ENCODE measurements around the gene TTC13.

GRCh38 chr1:230992100-230992774, 13.6 kb upstream of the TTC13 start:
- TF ChIP-seq JUND (IDR thresholded peaks at IDR 0.05) (no peak), CTCF (IDR thresholded peaks at IDR 0.05) (no peak), GABPA (IDR thresholded peaks at IDR 0.05; ENCODE audit: low read depth) (no peak), CHD2 (IDR thresholded peaks at IDR 0.05; ENCODE audit: low read length, partially characterized antibody) (no peak), MXI1 (IDR thresholded peaks at IDR 0.05; ENCODE audit: low read depth, low read length) (no peak), PBX3 (IDR thresholded peaks at IDR 0.05) (no peak), NFIC (IDR thresholded peaks at IDR 0.05; ENCODE audit: borderline replicate concordance) (no peak)
- TF ChIP-seq, protein P1, sequence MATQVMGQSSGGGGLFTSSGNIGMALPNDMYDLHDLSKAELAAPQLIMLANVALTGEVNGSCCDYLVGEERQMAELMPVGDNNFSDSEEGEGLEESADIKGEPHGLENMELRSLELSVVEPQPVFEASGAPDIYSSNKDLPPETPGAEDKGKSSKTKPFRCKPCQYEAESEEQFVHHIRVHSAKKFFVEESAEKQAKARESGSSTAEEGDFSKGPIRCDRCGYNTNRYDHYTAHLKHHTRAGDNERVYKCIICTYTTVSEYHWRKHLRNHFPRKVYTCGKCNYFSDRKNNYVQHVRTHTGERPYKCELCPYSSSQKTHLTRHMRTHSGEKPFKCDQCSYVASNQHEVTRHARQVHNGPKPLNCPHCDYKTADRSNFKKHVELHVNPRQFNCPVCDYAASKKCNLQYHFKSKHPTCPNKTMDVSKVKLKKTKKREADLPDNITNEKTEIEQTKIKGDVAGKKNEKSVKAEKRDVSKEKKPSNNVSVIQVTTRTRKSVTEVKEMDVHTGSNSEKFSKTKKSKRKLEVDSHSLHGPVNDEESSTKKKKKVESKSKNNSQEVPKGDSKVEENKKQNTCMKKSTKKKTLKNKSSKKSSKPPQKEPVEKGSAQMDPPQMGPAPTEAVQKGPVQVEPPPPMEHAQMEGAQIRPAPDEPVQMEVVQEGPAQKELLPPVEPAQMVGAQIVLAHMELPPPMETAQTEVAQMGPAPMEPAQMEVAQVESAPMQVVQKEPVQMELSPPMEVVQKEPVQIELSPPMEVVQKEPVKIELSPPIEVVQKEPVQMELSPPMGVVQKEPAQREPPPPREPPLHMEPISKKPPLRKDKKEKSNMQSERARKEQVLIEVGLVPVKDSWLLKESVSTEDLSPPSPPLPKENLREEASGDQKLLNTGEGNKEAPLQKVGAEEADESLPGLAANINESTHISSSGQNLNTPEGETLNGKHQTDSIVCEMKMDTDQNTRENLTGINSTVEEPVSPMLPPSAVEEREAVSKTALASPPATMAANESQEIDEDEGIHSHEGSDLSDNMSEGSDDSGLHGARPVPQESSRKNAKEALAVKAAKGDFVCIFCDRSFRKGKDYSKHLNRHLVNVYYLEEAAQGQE (IDR thresholded peaks at IDR 0.05; ENCODE audit: low read depth, low read length), result no peak

Data from SK-N-SH (cell line).